CD14-positive monocyte (primary cell): ENCODE results near the gene ADO. TPM values are rescaled to one million over a fixed set of nuclear protein-coding genes. Genes with fewer than 3 reads are reported as not detected.
A peak's percentile ranks its signal among the peaks of the same experiment; 100 is the strongest.

Source experiments
- DNase-seq, 3 donors: peaks; one replicate each; pipeline ENCODE4 v3.0.0-alpha.2; 2011 to 2022
- H2AFZ ChIP-seq: 2 replicates; pipeline ENCODE4 v1.6.0; 2012; ENCODE audit warnings: mild to moderate bottlenecking, low read depth, low read length, inconsistent platforms; ENCODE audit not compliant: insufficient read depth, poor library complexity, severe bottlenecking
- H3K27ac ChIP-seq, 2 donors: 1 replicate in 1 of 2; 2 replicates in 1 of 2; pipeline ENCODE4 v1.5.1; 2012 to 2013; ENCODE audit warnings: low read length in 2 of 2, control low read depth in 1 of 2, inconsistent platforms in 1 of 2, low read depth in 1 of 2, mild to moderate bottlenecking in 1 of 2
- H3K27me3 ChIP-seq, 2 donors: one replicate each; pipeline versions ENCODE4 v1.6.0 to v1.6.1; 2011 to 2013; ENCODE audit warnings: low read length in 2 of 2; ENCODE audit not compliant: control insufficient read depth in 2 of 2, insufficient read depth in 2 of 2
- H3K36me3 ChIP-seq, 2 donors: replicated peaks in 1 of 2; 1 replicate in 1 of 2; 2 replicates in 1 of 2; pipeline versions ENCODE4 v1.5.1 to v1.6.1; 2012 to 2013; ENCODE audit warnings: low read length in 2 of 2, control low read depth in 1 of 2, inconsistent platforms in 1 of 2, mild to moderate bottlenecking in 1 of 2; ENCODE audit not compliant: insufficient read depth in 2 of 2, control insufficient read depth in 1 of 2
- H3K4me1 ChIP-seq, 2 donors: 1 replicate in 1 of 2; 2 replicates in 1 of 2; pipeline versions ENCODE4 v1.5.1 to v1.6.1; 2012 to 2013; ENCODE audit warnings: low read length in 2 of 2, control low read depth in 1 of 2, inconsistent platforms in 1 of 2, mild to moderate bottlenecking in 1 of 2, moderate library complexity in 1 of 2; ENCODE audit not compliant: insufficient read depth in 2 of 2, control insufficient read depth in 1 of 2
- H3K4me2 ChIP-seq: replicated peaks from 2 replicates; pipeline ENCODE3; 2012; ENCODE audit warnings: low read length, moderate library complexity, mild to moderate bottlenecking; ENCODE audit not compliant: poor library complexity, severe bottlenecking; ENCODE audit errors: extremely low read depth
- H3K4me3 ChIP-seq, 3 experiments: fragments of 200-600 bp in 1 of 3; sonication (generic) in 1 of 3; replicated peaks in 1 of 3; 1 replicate in 2 of 3; 2 replicates in 1 of 3; pipeline ENCODE4 v1.5.1; 2011 to 2013; ENCODE audit warnings: low read length in 3 of 3, mild to moderate bottlenecking in 3 of 3, control low read depth in 2 of 3, low read depth in 2 of 3, inconsistent platforms in 1 of 3, moderate library complexity in 1 of 3
- H3K79me2 ChIP-seq: 2 replicates; pipeline ENCODE4 v1.6.0; 2012; ENCODE audit warnings: mild to moderate bottlenecking, control low read depth, inconsistent platforms, low read length, moderate library complexity; ENCODE audit not compliant: insufficient read depth
- H3K9ac ChIP-seq: 2 replicates; pipeline ENCODE4 v1.6.0; 2017; ENCODE audit warnings: low read length, mild to moderate bottlenecking; ENCODE audit not compliant: insufficient read depth, poor library complexity, severe bottlenecking
- H3K9me3 ChIP-seq, 2 donors: replicated peaks in 1 of 2; 1 replicate in 1 of 2; 2 replicates in 1 of 2; pipeline versions ENCODE4 v1.5.1 to v1.6.1; 2012 to 2013; ENCODE audit warnings: low read length in 2 of 2, control low read depth in 1 of 2; ENCODE audit not compliant: control insufficient read depth in 1 of 2, insufficient read depth in 1 of 2
- H4K20me1 ChIP-seq: 2 replicates; pipeline ENCODE4 v1.6.0; 2012; ENCODE audit warnings: mild to moderate bottlenecking, low read length, control low read depth, moderate library complexity; ENCODE audit not compliant: insufficient read depth
- H3K27ac Mint-ChIP-seq, 7 donors: one replicate each; pipeline ENCODE4 v1.8.0; 2020; ENCODE audit warnings: mild to moderate bottlenecking in 7 of 7, mixed read lengths in 7 of 7, moderate library complexity in 6 of 7, inconsistent platforms in 2 of 7
- H3K27me3 Mint-ChIP-seq, 3 donors: one replicate each; pipeline ENCODE4 v1.8.0; 2021 to 2022; ENCODE audit warnings: low read depth in 3 of 3, mild to moderate bottlenecking in 3 of 3, mixed read lengths in 3 of 3, moderate library complexity in 3 of 3, inconsistent platforms in 1 of 3
- H3K36me3 Mint-ChIP-seq, 2 donors: one replicate each; pipeline ENCODE4 v1.8.0; 2020; ENCODE audit warnings: mixed read lengths in 2 of 2, inconsistent platforms in 1 of 2, mild to moderate bottlenecking in 1 of 2
- H3K4me1 Mint-ChIP-seq: one replicate; pipeline ENCODE4 v1.8.0; 2020; ENCODE audit warnings: mild to moderate bottlenecking, mixed read lengths
- H3K4me3 Mint-ChIP-seq, 2 donors: one replicate each; pipeline ENCODE4 v1.8.0; 2020; ENCODE audit warnings: mild to moderate bottlenecking in 2 of 2, mixed read lengths in 2 of 2, moderate library complexity in 1 of 2
- H3K9me3 Mint-ChIP-seq, 7 donors: one replicate each; pipeline ENCODE4 v1.8.0; 2020 to 2022; ENCODE audit warnings: mixed read lengths in 7 of 7, mild to moderate bottlenecking in 6 of 7, moderate library complexity in 6 of 7, inconsistent platforms in 2 of 7
- WGBS: methylation state at CpG from one replicate; pipeline ENCODE4 v1.1.5; 2013; ENCODE audit warnings: missing lambda C conversion rate; ENCODE audit not compliant: insufficient coverage; 5-methylcytosine and 5-hydroxymethylcytosine counted together
- intact Hi-C, 2 donors: fragments of 100-400 bp; cut with micrococcal nuclease; formaldehyde crosslinking; loops; one replicate each; pipeline versions ENCODE4 v1.15.0 to v1.15.1; 2023
- polyA minus RNA-seq: library from RNA; depleted of rRNA, polyadenylated mRNA; stranded (reverse); fragments of >200 nt; gene quantifications from 2 replicates; pipeline ENCODE4 v1.2.3, GENCODE V29; 2012
- polyA plus RNA-seq, 3 donors: library from polyadenylated mRNA; depleted of rRNA in 1 of 3; unstranded in 2 of 3; stranded (reverse) in 1 of 3; fragments of 300-500 nt in 2 of 3; fragments of >200 nt in 1 of 3; fragmentation: Illumina TruSeq in 2 of 3; gene quantifications; 1 replicate in 2 of 3; 2 replicates in 1 of 3; pipeline ENCODE4 v1.2.3, GENCODE V29; 2012 to 2021
- total RNA-seq, 12 experiments: library from RNA in 1 of 12; stranded (reverse) in 1 of 12; fragments of 120-200 nt in 1 of 12; gene quantifications; one replicate each; pipeline ENCODE4 v1.2.4 and lab custom pipeline; 2013 to 2026; ENCODE audit warnings: mixed read lengths in 6 of 12, inconsistent platforms in 1 of 12
- TF ChIP-seq, protein P1 (sequence below): fragments of 200-600 bp; IDR thresholded peaks from one replicate; pipeline ENCODE4 v1.8.0; 2022; ENCODE audit warnings: antibody characterized with exemption, mild to moderate bottlenecking

Gene ADO
- total RNA-seq (2013): 17.4 TPM
- polyA plus RNA-seq (1 to 10 TPM; 5.7 to 7.0 (median 6.2) TPM), polyA minus RNA-seq (13.2 and 24.0 TPM in 2 replicates), total RNA-seq (lab: John Stamatoyannopoulos, UW) (24.7 to 121 (median 34.8) reads per million in 11 experiments)

DNA sequence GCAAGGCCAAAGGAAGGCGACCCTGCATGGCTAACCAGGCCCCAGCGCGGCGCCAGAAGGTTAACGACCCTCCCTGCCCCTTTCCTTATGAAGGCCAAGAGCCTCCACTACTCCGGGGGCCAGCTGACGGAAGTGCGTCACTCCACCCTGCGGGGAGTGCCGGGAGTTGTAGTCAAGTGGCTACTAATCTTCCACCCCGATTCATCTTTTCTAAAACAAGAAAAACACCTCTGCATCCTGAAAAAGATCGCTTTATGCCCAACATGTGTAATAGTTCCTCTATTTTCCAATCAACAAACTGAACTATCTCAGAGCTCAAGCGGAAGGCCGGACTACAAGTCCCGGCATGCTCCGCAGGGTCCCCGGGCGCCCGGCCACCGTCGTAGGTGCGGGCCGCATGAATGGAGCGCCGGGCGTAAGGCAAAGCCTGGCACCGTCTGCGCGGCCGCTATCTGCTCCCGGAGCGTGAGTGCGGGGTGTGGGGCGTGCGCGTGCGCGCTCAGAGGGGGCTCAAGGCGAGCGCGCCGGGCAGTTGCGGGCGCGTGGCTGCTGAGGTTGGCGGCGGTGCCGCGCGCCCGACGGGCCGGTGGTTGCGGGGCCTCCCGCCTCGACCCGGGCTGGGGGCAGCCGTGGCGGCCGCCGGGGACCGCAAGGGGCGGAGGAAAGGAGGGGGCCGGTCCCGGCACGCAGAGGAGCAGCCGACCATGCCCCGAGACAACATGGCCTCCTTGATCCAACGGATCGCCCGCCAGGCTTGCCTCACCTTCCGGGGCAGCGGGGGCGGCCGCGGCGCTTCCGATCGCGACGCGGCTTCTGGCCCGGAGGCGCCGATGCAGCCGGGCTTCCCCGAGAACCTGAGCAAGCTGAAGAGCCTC, at the start of gene ADO:
TSS of gene ADO (plus strand) at position 365 of the 875 bp plus-strand sequence. CDS start at position 705, 340 bp downstream.
- H3K27me3 ChIP-seq: peaks cover 0 to 3% of the 10 kb centered on the region in 2 donors
- DNase-seq: peak; percentile 71 to 75 (median 72)
- peaks cover 5 to 23% of the 10 kb centered on the region in 2 donors for H3K36me3 ChIP-seq
- H3K4me1 Mint-ChIP-seq: peaks cover 36% of the 10 kb centered on the region
- H3K4me3 Mint-ChIP-seq: peak within 1 kb of the TSS; percentile 94 to 99
- TF ChIP-seq, protein P1, sequence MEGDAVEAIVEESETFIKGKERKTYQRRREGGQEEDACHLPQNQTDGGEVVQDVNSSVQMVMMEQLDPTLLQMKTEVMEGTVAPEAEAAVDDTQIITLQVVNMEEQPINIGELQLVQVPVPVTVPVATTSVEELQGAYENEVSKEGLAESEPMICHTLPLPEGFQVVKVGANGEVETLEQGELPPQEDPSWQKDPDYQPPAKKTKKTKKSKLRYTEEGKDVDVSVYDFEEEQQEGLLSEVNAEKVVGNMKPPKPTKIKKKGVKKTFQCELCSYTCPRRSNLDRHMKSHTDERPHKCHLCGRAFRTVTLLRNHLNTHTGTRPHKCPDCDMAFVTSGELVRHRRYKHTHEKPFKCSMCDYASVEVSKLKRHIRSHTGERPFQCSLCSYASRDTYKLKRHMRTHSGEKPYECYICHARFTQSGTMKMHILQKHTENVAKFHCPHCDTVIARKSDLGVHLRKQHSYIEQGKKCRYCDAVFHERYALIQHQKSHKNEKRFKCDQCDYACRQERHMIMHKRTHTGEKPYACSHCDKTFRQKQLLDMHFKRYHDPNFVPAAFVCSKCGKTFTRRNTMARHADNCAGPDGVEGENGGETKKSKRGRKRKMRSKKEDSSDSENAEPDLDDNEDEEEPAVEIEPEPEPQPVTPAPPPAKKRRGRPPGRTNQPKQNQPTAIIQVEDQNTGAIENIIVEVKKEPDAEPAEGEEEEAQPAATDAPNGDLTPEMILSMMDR: no peak
- peak within 1 kb of the TSS; percentile 96 for H2AFZ ChIP-seq
- peak within 1 kb of the TSS; percentile 96 to 100 (median 99) for H3K27ac Mint-ChIP-seq
- H3K27ac ChIP-seq: peak within 1 kb of the TSS; percentile 87 to 94
- peaks cover 19 to 20% of the 10 kb centered on the region in 2 donors for H3K36me3 Mint-ChIP-seq
- H3K4me1 ChIP-seq: peaks cover 22 to 30% of the 10 kb centered on the region in 2 donors
- peak within 1 kb of the TSS; percentile 69 to 91 (median 70) for H3K4me3 ChIP-seq
- peaks cover 0 to 5% (median 0%) of the 10 kb centered on the region in 7 donors for H3K9me3 Mint-ChIP-seq
- H3K9me3 ChIP-seq: no peaks in the 10 kb centered on the region
- peaks cover 47% of the 10 kb centered on the region for H3K79me2 ChIP-seq
- under 1% methylated on average over 74 of the region's 87 CpGs for WGBS
- H4K20me1 ChIP-seq: peaks cover 34% of the 10 kb centered on the region
- peak within 1 kb of the TSS; percentile 97 for H3K4me2 ChIP-seq
- intact Hi-C loops: loop anchor here (5.0 kb wide), 2 partner anchors 42 to 62 kb away; no protein-coding TSS in a partner anchor
- H3K9ac ChIP-seq: peak within 1 kb of the TSS; percentile 97
- H3K27me3 Mint-ChIP-seq: peaks cover 2 to 8% (median 3%) of the 10 kb centered on the region in 3 donors

DNA sequence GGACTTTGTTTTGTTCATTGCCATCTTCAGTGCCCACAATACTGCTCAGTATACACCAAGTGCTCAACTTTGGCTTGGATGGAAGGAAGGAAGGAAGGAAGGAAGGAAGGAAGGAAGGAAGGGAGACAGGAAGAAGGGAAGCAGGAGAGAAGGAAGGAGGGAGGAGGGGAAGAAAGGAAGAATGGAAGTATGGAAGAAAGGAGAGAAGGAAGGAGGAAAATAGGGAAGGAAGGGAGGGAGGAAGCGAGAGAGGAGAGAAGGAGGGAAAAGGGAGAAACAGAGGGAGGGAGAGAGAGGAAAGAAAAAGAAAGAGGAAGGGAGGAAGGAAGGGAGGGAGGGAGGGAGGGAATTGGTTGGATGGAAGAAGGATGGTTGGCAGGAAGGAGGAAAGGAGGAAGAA, 49.6 kb upstream of the ADO start:
- no peak overlapping the region for H3K27ac ChIP-seq
- no peak overlapping the region for H3K9ac ChIP-seq
- DNase-seq: no peak
- WGBS: 100% methylated on average over 1 of the region's 1 CpG
- no peak overlapping the region for H3K4me3 Mint-ChIP-seq
- peaks cover 0 to 5% (median 0%) of the 10 kb centered on the region in 7 donors for H3K9me3 Mint-ChIP-seq
- H3K4me1 ChIP-seq: peaks cover 8 to 10% of the 10 kb centered on the region in 2 donors
- H3K79me2 ChIP-seq: no peaks in the 10 kb centered on the region
- no peaks in the 10 kb centered on the region for H3K27me3 ChIP-seq
- H3K9me3 ChIP-seq: no peaks in the 10 kb centered on the region
- peaks cover 15% of the 10 kb centered on the region for H3K4me1 Mint-ChIP-seq
- H3K27me3 Mint-ChIP-seq: peaks cover 0 to 12% (median 6%) of the 10 kb centered on the region in 3 donors
- H3K36me3 ChIP-seq: no peaks in the 10 kb centered on the region
- H3K4me2 ChIP-seq: no peak overlapping the region
- no peaks in the 10 kb centered on the region for H3K36me3 Mint-ChIP-seq
- H4K20me1 ChIP-seq: no peaks in the 10 kb centered on the region
- H3K4me3 ChIP-seq: no peak overlapping the region
- no peak overlapping the region for H3K27ac Mint-ChIP-seq
- H2AFZ ChIP-seq: no peak overlapping the region
- intact Hi-C loops: no loop called here
- TF ChIP-seq, protein P1: no peak
